WTC11 (cell line): ENCODE measurements around the gene C11orf97. TPM values are rescaled to one million over a fixed set of nuclear protein-coding genes. Genes with fewer than 3 reads are reported as not detected.

Experiments used
- ATAC-seq: fragments of 200-7000 bp; cut with Tn5 transposase; 2 replicates; pipeline ENCODE4 v1.10.0; 2021; ENCODE audit warnings: mild to moderate bottlenecking, moderate library complexity
- CTCF ChIA-PET: fragments of 300-600 bp; sonication (Branson Sonifier 250); formaldehyde crosslinking; loops from one replicate; lab custom pipeline; 2021; ENCODE audit warnings: antibody characterized with exemption; lab: Charles Lee
- POLR2A ChIA-PET: fragments of 350-600 bp; sonication (Branson Sonifier 250); formaldehyde crosslinking; loops from one replicate; lab custom pipeline; 2021; ENCODE audit warnings: antibody characterized with exemption; lab: Charles Lee
- DNase-seq: peaks from one replicate; pipeline ENCODE4 v3.0.0; 2021; ENCODE audit warnings: low spot score
- H3K27ac Mint-ChIP-seq: 2 replicates; pipeline ENCODE4 v1.8.0; 2021; ENCODE audit warnings: mixed read lengths
- H3K27me3 Mint-ChIP-seq: 2 replicates; pipeline ENCODE4 v1.8.0; 2021; ENCODE audit warnings: low read depth, mild to moderate bottlenecking, moderate library complexity, mixed read lengths
- H3K36me3 Mint-ChIP-seq: 2 replicates; pipeline ENCODE4 v1.8.0; 2021; ENCODE audit warnings: mixed read lengths
- H3K4me1 Mint-ChIP-seq: 2 replicates; pipeline ENCODE4 v1.8.0; 2022; ENCODE audit warnings: mixed read lengths
- H3K4me3 Mint-ChIP-seq: 2 replicates; pipeline ENCODE4 v1.8.0; 2021; ENCODE audit warnings: mild to moderate bottlenecking, moderate library complexity, mixed read lengths
- H3K9me3 Mint-ChIP-seq: 2 replicates; pipeline ENCODE4 v1.8.0; 2021; ENCODE audit warnings: mixed read lengths
- AFF4 ChIP-seq: sonication (generic); formaldehyde crosslinking; IDR thresholded peaks from 2 replicates; pipeline ENCODE4 v1.8.1; 2023; ENCODE audit warnings: mild to moderate bottlenecking, missing genetic modification reagents, borderline replicate concordance
- ATF1 ChIP-seq: sonication (generic); formaldehyde crosslinking; IDR thresholded peaks from 2 replicates; pipeline ENCODE4 v1.8.1; 2023; ENCODE audit warnings: mild to moderate bottlenecking, moderate library complexity, missing genetic modification reagents
- FOXP1 ChIP-seq: sonication (generic); formaldehyde crosslinking; IDR thresholded peaks from 2 replicates; pipeline ENCODE4 v1.8.0; 2022; ENCODE audit warnings: missing genetic modification reagents, mild to moderate bottlenecking, moderate library complexity, borderline replicate concordance
- FOXP4 ChIP-seq: sonication (generic); formaldehyde crosslinking; IDR thresholded peaks from 2 replicates; pipeline ENCODE4 v1.8.0; 2022; ENCODE audit warnings: mild to moderate bottlenecking, missing genetic modification reagents
- HMGXB4 ChIP-seq: sonication (generic); formaldehyde crosslinking; IDR thresholded peaks from 2 replicates; pipeline ENCODE4 v1.8.1; 2023; ENCODE audit warnings: mild to moderate bottlenecking, moderate library complexity, missing genetic modification reagents
- IRF2 ChIP-seq: sonication (generic); formaldehyde crosslinking; IDR thresholded peaks from 2 replicates; pipeline ENCODE4 v1.8.0; 2022; ENCODE audit warnings: low read depth, missing genetic modification reagents, borderline replicate concordance
- KAT7 ChIP-seq: sonication (generic); formaldehyde crosslinking; IDR thresholded peaks from 2 replicates; pipeline ENCODE4 v1.8.1; 2023; ENCODE audit warnings: missing genetic modification reagents, mild to moderate bottlenecking, borderline replicate concordance
- MLX ChIP-seq: sonication (generic); formaldehyde crosslinking; IDR thresholded peaks from 2 replicates; pipeline ENCODE4 v1.8.1; 2023; ENCODE audit warnings: mild to moderate bottlenecking, missing genetic modification reagents, moderate library complexity
- NR1H2 ChIP-seq: sonication (generic); formaldehyde crosslinking; IDR thresholded peaks from 2 replicates; pipeline ENCODE4 v1.9.0; 2021; ENCODE audit warnings: mild to moderate bottlenecking, moderate library complexity, missing genetic modification reagents
- ZBTB21 ChIP-seq: sonication (generic); formaldehyde crosslinking; IDR thresholded peaks from 2 replicates; pipeline ENCODE4 v1.8.1; 2023; ENCODE audit warnings: mild to moderate bottlenecking, missing genetic modification reagents, borderline replicate concordance
- ZNF423 ChIP-seq: fragments of 250-450 bp; sonication (Bioruptor Pico); IDR thresholded peaks from 2 replicates; pipeline ENCODE4 v2.1.2; 2022; ENCODE audit warnings: mild to moderate bottlenecking, moderate library complexity
- total RNA-seq: library from RNA; stranded (reverse); gene quantifications from 3 replicates; pipeline ENCODE4 v1.2.3, GENCODE V29; 2021
- TF ChIP-seq, protein P1 (sequence below): fragments of 250-450 bp; sonication (Bioruptor Pico); IDR thresholded peaks from 2 replicates; pipeline ENCODE4 v1.9.0; 2021; ENCODE audit warnings: moderate library complexity, mild to moderate bottlenecking, inconsistent platforms, borderline replicate concordance
- TF ChIP-seq, protein P2 (sequence below): sonication (generic); formaldehyde crosslinking; IDR thresholded peaks from 2 replicates; pipeline ENCODE4 v1.8.1; 2023; ENCODE audit warnings: mild to moderate bottlenecking, missing genetic modification reagents, moderate library complexity
- TF ChIP-seq, protein P3 (sequence below): fragments of 250-450 bp; sonication (Bioruptor Pico); IDR thresholded peaks from 2 replicates; pipeline ENCODE4 v1.9.0; 2021; ENCODE audit warnings: mild to moderate bottlenecking
- TF ChIP-seq, protein P4 (sequence below): sonication (generic); formaldehyde crosslinking; conservative IDR thresholded peaks from 2 replicates; pipeline ENCODE4 v1.8.1; 2023; ENCODE audit warnings: mild to moderate bottlenecking, low read depth, missing genetic modification reagents, moderate library complexity
- TF ChIP-seq, protein P5 (sequence below): sonication (generic); formaldehyde crosslinking; conservative IDR thresholded peaks from 2 replicates; pipeline ENCODE4 v1.8.1; 2022; ENCODE audit warnings: mild to moderate bottlenecking, missing genetic modification reagents

The C11orf97 gene
- total RNA-seq, 1 experiment from 2014 or later = not detected

DNA sequence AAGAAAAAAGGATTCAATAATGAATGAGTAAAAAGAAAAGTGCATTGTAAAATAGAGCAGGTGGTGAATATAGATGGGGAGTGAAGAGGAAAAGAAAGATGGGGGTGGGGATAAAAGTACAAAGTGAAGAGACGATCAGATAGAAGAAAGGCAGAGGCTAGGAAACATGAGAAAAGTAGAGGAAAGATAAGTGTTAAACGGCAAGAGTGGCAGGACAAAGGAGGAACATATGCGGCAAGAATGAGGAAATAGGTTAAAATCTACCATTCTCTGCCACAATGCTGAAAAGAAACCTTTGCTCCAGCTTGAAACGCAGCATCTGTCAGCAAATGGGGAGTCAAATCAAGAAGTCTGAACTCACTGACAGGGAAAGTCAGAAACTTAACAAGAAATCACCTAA, 38.3 kb downstream of the C11orf97 start (continued):
- TF ChIP-seq, protein P1, sequence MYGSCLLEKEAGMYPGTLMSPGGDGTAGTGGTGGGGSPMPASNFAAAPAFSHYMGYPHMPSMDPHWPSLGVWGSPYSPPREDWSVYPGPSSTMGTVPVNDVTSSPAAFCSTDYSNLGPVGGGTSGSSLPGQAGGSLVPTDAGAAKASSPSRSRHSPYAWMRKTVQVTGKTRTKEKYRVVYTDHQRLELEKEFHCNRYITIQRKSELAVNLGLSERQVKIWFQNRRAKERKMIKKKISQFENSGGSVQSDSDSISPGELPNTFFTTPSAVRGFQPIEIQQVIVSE = no peak
- TF ChIP-seq FOXP4 (CRISPR knock-in tag) = no peak
- TF ChIP-seq, protein P2, sequence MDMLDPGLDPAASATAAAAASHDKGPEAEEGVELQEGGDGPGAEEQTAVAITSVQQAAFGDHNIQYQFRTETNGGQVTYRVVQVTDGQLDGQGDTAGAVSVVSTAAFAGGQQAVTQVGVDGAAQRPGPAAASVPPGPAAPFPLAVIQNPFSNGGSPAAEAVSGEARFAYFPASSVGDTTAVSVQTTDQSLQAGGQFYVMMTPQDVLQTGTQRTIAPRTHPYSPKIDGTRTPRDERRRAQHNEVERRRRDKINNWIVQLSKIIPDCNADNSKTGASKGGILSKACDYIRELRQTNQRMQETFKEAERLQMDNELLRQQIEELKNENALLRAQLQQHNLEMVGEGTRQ = no peak
- no peak for TF ChIP-seq AFF4 (CRISPR knock-in tag)
- TF ChIP-seq ATF1 (CRISPR knock-in tag) = no peak
- TF ChIP-seq FOXP1 (CRISPR knock-in tag) = no peak

DNA sequence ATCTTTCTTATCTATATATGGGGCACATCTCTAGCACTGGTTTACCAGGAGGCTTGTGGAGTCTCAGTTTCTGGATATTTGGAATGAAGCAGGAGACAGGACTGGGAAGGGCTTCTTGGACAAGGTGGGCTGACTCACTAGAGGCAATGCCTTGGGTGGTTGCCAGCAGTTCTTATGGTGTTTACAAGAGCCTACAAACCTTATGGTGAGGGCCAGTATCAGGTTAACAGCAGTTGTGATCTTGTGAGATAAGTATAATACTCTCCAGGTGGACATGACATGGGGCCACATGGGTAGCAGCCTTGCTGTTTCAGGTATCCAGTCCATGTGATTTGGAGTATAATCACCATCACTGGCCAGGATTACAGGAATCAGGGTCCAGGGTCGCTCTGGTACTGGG, 41.7 kb downstream of the C11orf97 start:
- ChIA-PET CTCF (interaction anchor here (1.0 kb wide), 1 partner anchor 10 kb away, joined by 3 read pairs; the partner anchor contains the start of gene FUT4), POLR2A (no interaction called here)
- no peak for DNase-seq
- no peak for TF ChIP-seq ZNF423 (CRISPR knock-in tag)
- TF ChIP-seq ZBTB21 (CRISPR knock-in tag) = no peak
- no peak for TF ChIP-seq MLX (CRISPR knock-in tag)
- TF ChIP-seq KAT7 (CRISPR knock-in tag) = no peak
- no peak for TF ChIP-seq IRF2 (CRISPR knock-in tag)
- TF ChIP-seq NR1H2 (CRISPR knock-in tag) = no peak
- TF ChIP-seq, protein P3, sequence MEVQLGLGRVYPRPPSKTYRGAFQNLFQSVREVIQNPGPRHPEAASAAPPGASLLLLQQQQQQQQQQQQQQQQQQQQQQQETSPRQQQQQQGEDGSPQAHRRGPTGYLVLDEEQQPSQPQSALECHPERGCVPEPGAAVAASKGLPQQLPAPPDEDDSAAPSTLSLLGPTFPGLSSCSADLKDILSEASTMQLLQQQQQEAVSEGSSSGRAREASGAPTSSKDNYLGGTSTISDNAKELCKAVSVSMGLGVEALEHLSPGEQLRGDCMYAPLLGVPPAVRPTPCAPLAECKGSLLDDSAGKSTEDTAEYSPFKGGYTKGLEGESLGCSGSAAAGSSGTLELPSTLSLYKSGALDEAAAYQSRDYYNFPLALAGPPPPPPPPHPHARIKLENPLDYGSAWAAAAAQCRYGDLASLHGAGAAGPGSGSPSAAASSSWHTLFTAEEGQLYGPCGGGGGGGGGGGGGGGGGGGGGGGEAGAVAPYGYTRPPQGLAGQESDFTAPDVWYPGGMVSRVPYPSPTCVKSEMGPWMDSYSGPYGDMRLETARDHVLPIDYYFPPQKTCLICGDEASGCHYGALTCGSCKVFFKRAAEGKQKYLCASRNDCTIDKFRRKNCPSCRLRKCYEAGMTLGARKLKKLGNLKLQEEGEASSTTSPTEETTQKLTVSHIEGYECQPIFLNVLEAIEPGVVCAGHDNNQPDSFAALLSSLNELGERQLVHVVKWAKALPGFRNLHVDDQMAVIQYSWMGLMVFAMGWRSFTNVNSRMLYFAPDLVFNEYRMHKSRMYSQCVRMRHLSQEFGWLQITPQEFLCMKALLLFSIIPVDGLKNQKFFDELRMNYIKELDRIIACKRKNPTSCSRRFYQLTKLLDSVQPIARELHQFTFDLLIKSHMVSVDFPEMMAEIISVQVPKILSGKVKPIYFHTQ (CRISPR knock-in tag) = no peak
- TF ChIP-seq, protein P4, sequence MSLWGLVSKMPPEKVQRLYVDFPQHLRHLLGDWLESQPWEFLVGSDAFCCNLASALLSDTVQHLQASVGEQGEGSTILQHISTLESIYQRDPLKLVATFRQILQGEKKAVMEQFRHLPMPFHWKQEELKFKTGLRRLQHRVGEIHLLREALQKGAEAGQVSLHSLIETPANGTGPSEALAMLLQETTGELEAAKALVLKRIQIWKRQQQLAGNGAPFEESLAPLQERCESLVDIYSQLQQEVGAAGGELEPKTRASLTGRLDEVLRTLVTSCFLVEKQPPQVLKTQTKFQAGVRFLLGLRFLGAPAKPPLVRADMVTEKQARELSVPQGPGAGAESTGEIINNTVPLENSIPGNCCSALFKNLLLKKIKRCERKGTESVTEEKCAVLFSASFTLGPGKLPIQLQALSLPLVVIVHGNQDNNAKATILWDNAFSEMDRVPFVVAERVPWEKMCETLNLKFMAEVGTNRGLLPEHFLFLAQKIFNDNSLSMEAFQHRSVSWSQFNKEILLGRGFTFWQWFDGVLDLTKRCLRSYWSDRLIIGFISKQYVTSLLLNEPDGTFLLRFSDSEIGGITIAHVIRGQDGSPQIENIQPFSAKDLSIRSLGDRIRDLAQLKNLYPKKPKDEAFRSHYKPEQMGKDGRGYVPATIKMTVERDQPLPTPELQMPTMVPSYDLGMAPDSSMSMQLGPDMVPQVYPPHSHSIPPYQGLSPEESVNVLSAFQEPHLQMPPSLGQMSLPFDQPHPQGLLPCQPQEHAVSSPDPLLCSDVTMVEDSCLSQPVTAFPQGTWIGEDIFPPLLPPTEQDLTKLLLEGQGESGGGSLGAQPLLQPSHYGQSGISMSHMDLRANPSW (CRISPR knock-in tag) = no peak
- no peak for TF ChIP-seq HMGXB4 (CRISPR knock-in tag)
- TF ChIP-seq, protein P5, sequence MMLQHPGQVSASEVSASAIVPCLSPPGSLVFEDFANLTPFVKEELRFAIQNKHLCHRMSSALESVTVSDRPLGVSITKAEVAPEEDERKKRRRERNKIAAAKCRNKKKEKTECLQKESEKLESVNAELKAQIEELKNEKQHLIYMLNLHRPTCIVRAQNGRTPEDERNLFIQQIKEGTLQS (CRISPR knock-in tag) = no peak

More for the DNA sequence above, 41.7 kb downstream of the C11orf97 start:
- no peaks in the 10 kb centered on the region for H3K4me1 Mint-ChIP-seq
- H3K4me3 Mint-ChIP-seq = no peak overlapping the region
- ATAC-seq = no peak
- no peaks in the 10 kb centered on the region for H3K27me3 Mint-ChIP-seq
- H3K9me3 Mint-ChIP-seq = no peaks in the 10 kb centered on the region
- no peak overlapping the region for H3K27ac Mint-ChIP-seq
- H3K36me3 Mint-ChIP-seq = no peaks in the 10 kb centered on the region
